HuH-7 (cell line): ENCODE data around the gene COX6B1.
"Not testable (repeated sequence)": the region's sequence is repeated elsewhere in the genome, so short reads cannot be mapped to it uniquely, and the experiment has no call there.

Source experiments
- DNase-seq: peaks from one replicate; pipeline ENCODE4 v3.0.0; 2011; ENCODE audit warnings: low spot score

The COX6B1 gene

GRCh38 chr19:35633727-35634440 lies 14.2 kb upstream of the COX6B1 start:
- no peak for DNase-seq

GRCh38 chr19:35636651-35637050 lies 11.5 kb upstream of the COX6B1 start:
- no peak for DNase-seq

GRCh38 chr19:35637165-35637564 lies 11.0 kb upstream of the COX6B1 start:
- DNase-seq: no peak

GRCh38 chr19:35639321-35639639 lies 8.8 kb upstream of the COX6B1 start:
- no peak for DNase-seq

GRCh38 chr19:35639863-35640262 lies 8.3 kb upstream of the COX6B1 start:
- no peak for DNase-seq

GRCh38 chr19:35641515-35642151 lies 6.5 kb upstream of the COX6B1 start, which contains the start of gene ETV2:
TSS of gene ETV2 (plus strand) at chr19:35641745. CDS start at chr19:35642461, 716 bp downstream.
- no peak for DNase-seq

GRCh38 chr19:35642312-35642711 lies 5.8 kb upstream of the COX6B1 start:
- DNase-seq: no peak

- no peak for DNase-seq
Measured at GRCh38 chr19:35642798-35643254, 5.3 kb upstream of the COX6B1 start.

GRCh38 chr19:35643255-35644205 lies 4.6 kb upstream of the COX6B1 start:
- DNase-seq: peak; percentile 96

GRCh38 chr19:35644206-35644986 lies 3.7 kb upstream of the COX6B1 start:
- peak; percentile 99 for DNase-seq

- peak; percentile 87 for DNase-seq
Measured at GRCh38 chr19:35644987-35645679, 3.0 kb upstream of the COX6B1 start.

- no peak for DNase-seq
Measured at GRCh38 chr19:35645680-35646511, 2.2 kb upstream of the COX6B1 start.

- no peak for DNase-seq
Measured at GRCh38 chr19:35650581-35650980, 2.5 kb downstream of the COX6B1 start.

GRCh38 chr19:35654828-35655227 lies 6.7 kb downstream of the COX6B1 start:
- not testable (repeated sequence) for DNase-seq

- DNase-seq: no peak
Measured at GRCh38 chr19:35655600-35655999, 7.5 kb downstream of the COX6B1 start.

GRCh38 chr19:35656700-35657099 lies 8.6 kb downstream of the COX6B1 start:
- no peak for DNase-seq

- DNase-seq: no peak
Measured at GRCh38 chr19:35657904-35658700, 10.0 kb downstream of the COX6B1 start.

- DNase-seq: no peak
Measured at GRCh38 chr19:35661995-35662340, 13.8 kb downstream of the COX6B1 start.

GRCh38 chr19:35663981-35664380 lies 15.9 kb downstream of the COX6B1 start:
- DNase-seq: no peak

GRCh38 chr19:35665157-35665556 lies 17.0 kb downstream of the COX6B1 start:
- no peak for DNase-seq
